HG02938 (cell line): Measurements from ENCODE around the gene PRKAG2.

Experiments
- ATAC-seq: cut with Tn5 transposase; IDR thresholded peaks from one replicate; pipeline ENCODE4 v1.9.1; 2021; ENCODE audit warnings: mild to moderate bottlenecking, moderate library complexity; ENCODE audit not compliant: unreplicated experiment

PRKAG2 gene

DNA sequence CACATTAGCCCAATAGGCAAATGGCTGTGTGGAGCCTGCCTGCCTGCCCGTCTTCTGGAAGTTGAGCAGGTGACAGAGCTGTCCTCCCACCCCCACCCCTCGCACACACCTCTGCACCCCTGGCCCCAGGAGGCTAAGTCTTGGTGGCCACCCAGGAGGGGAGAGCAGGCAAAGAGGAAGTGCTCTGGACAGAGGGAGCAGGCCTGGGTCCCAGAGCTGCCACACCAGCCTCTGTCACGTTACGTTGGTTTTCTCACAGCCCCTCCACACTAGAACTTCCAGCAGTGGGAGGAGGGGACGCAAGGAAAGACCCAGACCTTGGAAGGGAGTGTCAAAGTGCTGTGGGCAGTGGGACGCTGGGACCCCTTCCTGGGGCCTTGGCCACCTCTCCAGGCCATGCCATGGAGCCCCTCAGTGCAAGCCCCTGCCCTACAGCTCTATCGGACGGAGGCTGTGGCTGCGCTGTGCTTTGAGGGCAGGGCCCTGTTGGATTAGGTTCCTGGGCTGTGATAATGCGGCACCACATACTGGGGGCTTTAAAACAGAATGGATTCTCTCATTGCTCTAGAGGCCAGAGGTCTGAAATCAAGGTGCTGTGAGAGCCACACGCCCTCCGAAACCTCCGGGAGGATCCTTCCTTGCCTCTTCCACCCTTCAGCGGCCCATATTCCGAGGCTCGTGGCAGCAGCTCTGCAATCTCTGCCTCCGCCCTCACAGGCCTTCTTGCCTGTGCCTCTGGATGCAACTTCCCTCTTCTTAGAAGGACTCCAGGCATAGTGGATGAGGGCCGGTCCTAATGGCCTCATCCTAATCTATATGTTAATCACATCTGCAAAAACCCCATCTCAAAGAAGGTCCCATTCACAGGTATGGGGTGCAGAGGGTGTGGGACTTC is 9.9 kb downstream of the PRKAG2 start:
- no peak for ATAC-seq

DNA sequence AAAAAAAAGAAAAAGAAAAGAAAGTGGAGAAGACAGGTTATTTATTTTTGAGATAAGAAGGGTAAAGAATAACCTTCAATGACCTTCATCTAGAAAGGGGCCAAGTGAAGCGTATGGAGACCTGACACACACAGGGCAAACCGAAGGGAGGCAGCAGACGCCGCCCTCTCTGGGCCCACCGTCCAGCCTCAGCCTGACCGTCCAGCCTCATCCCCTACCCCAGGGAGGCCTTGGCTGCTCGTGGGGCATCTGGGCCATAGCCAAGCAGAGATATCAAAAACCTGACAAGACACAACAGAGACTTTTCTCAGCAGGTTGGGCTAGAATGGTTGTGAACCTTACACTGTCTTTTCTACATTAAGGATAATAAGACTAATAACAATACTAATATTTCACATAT is 10.9 kb downstream of the PRKAG2 start:
- ATAC-seq = no peak

DNA sequence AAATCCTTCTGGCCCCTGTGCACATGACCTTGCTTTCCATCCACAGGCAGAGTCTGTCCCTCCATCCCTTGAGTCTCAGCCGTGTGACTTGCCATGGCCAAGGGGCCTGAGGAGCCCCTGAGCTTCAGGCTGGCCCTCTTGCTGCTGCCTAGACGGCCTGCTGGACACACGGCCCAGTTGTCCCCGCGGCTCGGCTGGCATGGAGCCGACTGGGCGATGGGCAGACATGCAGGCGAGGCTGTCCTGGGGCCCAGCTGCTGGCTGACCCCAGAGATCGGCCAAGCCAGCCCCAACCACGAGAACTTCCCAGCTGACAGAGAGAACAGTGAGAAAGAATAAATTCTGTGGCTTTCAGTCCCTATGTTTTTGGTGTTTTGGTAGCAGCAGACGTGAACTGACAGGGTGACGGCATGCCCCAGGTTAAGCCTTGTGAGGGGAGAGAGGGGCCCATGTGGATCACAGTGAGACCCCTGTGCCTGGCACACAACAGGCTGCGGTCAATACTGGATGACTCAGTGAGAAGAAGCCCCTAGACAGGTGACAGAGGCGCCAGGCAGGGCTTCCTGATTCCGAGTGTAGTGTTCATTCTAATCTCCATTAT is 11.7 kb downstream of the PRKAG2 start:
- no peak for ATAC-seq

DNA sequence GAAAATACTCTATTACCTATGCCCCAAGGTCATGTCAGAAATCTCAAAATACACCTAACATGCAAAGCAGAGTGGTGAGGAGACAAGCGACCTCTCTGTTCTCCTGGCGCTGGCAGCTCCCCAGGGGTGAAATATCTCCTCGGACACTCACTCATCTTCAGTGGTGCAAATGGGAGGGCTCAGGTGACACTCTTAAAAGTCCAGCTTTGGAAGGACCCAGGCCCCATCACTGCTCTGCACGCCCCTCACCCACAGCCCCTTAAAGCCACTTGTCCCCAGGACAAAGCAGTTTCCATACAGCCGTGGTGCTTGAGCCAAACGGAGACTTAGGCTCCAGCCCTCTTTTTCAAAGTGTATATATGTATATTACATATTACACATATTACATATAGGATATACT is 12.4 kb downstream of the PRKAG2 start:
- ATAC-seq = no peak

DNA sequence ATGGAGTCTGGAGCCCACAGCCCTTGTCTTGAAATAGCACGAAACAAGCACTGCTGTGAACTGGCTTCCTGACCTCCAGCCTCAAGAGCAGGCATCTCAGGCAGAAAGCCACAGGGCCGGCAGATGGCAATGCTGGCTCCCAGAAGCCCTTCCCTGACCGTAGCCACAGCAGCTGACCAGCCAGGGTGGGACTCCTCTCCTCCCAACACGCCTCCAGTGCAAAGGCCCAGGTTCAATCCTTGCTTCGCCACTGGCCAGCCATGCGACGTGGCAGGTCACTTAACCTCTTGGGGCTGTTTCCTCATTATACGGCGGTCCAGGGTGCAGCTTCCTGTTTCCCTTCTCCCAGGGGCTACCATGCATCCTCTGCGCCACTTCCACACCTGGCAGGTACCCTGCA is 12.8 kb downstream of the PRKAG2 start:
- no peak for ATAC-seq

DNA sequence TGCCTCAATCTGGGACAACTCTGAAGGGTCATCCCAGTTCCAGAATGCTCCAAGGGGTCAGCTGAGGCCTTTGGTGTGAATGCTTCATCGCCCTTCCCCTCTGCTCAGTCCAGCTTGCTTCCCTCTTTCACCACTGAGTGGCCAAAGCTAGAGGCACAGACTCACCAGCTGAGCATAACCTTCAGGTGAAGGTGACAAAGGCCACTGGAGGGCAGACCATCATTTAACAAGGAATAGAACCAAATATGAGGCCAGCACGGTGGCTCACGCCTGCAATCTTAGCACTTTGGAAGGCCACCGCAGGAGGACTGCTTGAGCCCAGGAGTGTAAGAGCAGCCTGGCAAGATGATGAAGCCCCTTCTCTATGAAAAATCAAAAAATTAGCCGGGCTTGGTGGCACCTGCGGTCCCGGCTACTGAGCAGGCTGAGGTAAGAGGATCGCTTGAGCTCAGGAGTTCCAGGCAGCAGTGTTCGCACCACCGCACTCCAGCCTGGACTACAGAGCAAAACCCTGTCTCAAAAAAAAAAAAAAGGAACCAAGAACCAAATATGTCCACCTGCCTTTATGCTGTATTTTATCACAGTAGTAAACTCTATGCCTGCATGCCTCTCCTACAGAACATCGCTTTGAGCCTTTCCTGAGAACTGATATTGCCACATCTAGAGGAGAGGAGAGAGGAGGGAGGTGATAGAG is 13.4 kb downstream of the PRKAG2 start:
- no peak for ATAC-seq

DNA sequence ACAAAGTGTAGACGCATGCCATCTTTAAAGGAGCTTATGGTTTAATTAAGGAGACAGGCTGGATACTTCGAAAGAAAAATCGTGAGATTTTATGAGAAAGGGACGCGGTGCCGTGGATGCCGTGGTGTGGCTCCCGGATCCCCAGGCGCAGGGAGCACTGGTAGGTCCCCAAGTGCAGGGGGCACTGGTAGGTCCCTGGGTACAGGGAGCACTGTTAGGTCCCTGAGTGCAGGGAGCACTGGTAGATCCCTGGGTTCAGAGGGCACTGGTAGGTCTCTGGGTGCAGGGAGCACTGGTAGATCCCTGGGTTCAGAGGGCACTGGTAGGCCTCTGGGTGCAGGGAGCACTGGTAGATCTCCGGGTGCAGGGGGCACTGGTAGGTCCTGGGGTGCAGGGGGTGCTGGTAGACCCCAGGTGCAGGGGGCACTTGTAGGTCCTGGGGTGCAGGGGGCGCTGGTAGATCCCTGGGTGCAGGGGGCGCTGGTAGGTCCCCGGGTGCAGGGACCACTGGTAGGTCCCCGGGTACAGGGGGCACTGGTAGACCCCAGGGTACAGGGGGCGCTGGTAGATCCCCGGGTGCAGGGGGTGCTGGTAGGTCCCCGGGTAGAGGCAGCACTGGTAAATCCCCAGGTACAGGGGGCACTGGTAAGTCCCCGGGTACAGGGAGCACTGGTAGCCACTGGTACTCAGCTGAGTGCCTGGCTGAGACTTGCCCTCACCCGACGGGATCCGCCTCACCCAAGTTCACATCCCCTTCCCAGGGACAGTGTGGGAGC is 14.1 kb downstream of the PRKAG2 start:
- no peak for ATAC-seq

DNA sequence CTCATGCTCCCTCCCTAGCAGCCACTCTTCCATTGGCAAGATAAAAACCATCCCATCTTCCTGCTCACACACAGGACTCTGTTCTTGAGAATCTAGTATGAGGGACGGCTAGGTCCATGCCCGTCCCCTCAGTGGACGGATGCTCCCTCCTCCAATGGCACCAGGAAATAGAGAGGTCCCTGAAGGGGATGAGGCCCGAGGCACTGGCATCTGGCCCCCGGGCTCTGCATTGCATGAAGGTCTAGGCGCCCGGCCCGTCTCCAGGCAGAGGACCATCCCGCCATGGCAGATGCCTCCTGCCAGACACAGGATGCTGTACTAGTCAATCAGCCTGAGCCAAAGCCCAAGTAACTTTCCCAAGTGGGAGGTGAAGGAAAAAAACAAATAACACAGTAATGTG is 15.0 kb downstream of the PRKAG2 start:
- ATAC-seq = no peak

DNA sequence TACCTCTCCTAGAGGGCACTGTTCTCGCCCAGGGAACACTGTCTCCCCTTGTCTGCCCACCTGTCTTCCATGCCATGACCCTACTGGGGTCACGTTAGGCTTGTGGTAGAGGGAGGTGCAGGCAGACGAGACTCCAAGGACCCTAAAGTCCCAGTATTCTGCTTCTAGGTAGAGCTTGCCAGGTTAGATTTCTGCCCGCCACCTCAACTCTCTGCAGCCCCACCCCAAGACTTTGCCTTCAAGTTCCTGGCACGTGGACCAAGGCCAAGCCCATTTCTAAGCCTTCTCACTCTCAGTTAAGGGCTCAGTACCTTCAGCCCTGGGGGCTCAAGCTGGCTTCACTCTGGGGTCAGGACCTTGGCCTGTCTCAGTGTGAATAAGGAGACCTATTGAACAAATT is 16.1 kb downstream of the PRKAG2 start:
- ATAC-seq = no peak

DNA sequence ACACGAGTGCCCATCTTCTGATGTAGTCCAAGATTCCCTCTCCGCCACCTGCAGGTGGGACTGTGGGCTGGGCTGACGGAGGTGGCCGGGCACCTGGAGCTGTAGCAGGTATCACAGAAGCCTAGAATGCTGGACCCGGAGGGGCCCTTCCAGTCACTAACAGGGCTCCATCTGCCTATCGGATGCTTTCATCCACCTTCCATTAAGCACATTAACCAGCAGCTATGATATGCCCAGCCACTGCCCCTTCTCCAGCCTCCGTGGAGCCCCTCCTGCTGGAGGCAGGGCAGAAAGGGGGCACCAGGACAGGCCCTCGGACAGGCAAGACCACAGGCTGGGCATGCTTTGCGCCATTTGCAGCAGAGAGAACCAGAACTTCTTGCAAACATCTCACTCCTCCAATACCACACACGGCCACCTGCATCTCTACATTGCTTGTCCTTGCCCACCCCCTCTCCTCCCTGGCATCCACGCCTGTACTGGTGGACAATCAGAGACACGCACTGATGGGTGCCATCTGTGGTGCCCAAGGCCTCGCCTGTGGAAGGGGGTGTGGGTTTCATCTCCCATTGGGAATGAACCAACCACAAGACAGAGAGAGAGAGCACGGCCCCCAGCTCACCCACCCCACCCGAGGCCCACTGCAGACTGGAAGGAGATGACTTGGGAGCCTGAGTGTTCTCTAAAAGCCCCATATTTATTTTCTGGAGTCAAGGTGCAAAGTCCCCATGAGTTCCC is 16.8 kb downstream of the PRKAG2 start:
- no peak for ATAC-seq

DNA sequence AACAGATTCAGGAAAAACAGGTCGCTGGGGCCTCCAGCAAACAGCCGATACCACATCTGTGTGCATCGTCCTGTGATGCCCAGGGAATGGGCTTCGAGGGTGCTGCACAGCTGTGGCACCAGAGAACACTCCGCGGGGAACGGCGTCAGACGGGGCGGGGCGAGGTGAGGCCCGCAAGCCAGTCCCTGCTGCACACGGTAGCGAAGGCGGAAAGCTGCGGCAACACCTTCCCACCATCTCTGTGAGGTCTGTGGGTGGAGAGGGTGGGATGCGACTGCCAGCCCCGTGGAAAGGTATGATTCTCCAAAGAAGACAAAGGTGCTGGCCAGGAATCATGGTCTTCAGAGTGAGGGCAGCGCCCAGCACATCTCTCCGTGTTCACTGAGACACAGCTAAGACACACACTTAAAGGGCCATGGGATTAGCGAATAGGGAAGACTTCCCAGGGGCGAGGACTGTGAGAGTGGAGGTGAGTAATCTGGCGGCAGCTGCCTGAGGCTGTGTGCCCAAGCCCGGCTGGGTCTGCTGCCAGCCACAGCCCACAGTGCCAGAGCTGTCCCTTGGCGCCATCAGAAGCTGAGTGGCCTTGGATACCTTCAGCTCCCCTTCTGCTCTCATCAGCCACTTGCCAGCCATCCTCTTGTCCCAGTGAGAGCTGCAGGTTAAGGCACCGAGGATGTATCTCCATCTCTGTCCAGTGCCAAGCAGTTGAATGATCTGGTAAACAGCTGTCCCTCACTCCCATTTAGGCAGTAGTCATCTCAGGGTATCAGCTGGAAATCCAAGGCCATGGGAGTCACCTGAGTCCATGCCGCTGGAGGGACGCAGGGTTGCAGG is 17.6 kb downstream of the PRKAG2 start:
- ATAC-seq = no peak

DNA sequence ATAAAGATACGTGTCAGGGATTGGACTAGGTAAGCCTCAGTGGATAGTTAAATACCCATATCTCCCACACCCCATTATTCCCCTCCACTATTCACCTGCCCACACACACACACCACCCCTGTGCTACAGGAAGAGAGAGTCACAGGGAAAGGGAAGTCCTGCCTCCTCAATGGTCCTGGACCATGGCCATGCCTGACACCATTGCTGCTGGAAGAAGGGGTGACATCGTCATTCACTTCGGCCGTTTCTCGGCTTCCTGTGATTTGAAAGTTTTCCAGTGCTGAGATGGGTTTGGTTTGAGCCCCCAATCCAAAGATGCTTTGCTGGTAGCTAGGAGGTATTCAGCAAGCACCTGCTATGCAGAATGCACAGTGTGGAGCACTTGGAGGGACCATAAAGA is 18.5 kb downstream of the PRKAG2 start:
- no peak for ATAC-seq

DNA sequence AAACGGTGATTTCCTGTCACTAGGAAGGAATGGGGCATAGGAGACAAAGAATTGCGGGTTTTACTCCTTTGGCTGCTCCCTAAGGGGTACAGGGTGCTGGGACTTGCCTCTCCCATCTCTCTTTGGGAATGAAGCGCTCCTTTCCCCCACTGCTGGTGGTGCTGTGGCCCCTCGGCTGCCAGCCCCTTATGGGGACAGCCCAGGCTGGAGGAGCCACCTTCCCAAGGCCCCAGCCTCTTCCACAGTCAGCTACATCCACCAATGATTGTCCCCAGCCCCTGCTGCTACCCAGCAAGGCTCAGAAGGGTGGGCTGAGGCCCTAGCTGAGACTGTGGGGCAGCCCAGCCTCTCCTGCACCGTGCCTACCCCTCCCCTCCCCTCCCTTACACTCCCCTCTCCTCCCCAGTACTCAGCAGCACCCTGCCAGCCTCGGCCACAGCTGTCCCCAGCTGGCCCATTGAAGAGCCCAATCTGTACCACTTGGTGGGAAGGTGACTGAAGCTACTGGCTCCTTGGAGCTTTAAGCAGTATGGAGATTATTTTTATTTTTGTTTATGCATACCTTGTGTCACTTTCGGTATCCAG is 19.0 kb downstream of the PRKAG2 start:
- no peak for ATAC-seq

DNA sequence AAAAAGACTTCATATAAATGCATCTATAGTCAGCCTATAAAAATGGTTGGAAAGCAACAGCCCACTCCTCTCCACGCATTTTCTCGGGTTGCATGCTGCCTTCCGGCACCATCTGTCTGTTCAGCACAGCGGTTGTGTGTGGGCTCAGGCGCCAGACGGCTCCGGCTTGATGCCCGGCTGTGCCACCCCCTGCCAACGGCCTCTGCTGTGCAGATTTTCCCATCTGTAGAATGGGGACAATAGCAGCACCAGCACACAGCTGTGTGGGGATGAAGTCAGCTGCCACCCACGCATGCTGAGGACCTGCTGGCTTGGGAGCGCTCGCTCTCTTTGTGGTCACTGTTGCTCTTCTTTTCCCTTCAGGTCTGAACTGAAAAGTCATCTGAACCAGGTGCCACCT is 19.5 kb downstream of the PRKAG2 start:
- no peak for ATAC-seq

DNA sequence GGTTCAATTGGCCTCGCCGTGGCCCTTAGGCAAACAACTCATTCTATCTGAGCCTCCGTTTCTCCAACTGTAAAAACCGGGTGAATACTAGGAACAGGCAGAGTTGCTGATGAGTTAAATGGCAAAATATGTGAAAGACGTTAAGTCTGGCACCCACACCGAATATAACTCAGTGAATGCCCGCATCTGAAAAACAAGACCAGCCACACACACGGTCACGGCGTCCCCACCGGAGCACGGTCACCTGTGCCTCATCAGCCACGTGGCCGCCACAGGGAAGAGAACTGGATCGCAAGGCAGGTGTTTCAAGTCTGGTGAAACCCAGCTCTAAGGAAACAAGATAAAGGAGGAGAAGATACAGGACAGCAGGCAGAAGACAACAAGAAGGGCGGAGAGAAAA is 20.4 kb downstream of the PRKAG2 start:
- no peak for ATAC-seq

DNA sequence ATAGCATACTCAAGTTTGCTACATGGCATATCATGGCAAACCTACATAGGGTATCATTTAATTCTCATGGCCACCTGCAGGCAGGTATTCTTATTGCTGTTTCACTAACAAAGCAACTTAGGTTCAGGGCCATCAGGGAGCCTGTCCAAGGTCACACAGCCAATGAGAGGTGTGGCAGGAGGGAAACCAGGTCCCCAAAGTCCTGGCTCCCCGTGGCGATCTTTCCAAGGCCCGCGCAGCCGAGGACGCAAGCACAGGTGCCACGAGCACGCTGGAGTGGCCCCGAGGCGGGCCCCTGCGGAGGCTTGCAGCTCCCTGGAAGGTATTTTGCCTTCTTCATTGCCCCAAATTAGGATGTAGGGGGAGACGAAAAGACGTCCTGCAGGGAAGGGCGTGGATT is 20.8 kb downstream of the PRKAG2 start:
- no peak for ATAC-seq

DNA sequence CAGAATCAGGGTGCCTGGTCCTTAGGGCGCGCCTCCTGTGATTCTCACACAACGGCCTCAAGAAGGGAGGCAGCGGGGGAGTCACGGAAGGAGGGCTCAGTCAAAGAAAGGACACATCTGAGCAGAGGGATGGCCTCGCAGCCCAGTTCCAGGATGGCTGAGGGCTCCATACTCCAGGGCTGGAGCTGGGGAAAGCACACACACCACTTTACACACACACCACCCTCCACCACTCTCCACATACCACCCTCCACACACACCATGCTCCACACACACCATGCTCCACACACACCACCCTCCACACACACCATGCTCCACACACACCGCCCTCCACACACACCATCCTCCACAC is 22.2 kb downstream of the PRKAG2 start:
- no peak for ATAC-seq

DNA sequence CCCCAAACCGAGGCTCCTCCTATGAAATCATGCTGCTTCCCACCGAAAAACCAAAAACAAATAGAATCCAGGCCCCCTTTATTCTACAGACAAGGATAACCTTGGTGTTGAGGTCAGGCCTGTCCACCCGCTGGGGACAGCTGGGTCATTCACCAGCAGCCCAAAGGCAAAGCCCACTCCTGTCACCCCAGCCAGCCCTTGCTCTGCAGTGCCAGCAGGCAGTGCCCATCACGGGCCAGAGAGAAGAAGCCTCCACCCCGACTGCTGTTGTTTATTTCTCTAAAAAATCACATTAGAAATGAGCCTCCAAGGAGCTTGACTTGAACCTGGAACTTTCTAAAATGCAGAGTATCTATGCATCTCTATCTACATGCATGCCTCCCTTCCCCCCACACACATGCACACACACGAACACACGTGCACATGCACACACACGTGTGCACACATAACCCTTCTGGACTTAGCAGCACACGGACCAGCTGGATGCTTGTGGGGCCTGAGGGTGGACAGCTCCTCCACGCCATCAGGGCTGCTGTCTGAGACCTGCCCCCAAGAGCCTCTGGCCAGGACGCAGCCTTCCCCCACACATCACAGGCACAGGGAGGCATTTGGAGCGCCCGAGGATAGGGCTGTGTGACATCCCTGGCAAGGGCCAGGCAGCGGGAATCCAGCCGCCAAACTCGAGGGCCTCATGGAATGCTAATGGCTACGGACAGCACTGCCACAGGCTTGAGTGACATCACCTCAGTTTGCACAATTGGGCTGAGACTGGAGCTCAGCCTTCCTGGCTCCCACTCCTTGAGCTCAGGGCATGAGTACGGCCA is 22.8 kb downstream of the PRKAG2 start:
- no peak for ATAC-seq
